Tibial artery (tissue), 4 donors: ENCODE data around the gene MT1E.

Source experiments
- DNase-seq, 2 donors: peaks; one replicate each; pipeline ENCODE4 v3.0.0-alpha.2; 2019
- H3K27ac ChIP-seq, 2 donors: fragments of 200-600 bp; sonication (generic) in 1 of 2; 1 replicate in 1 of 2; 2 replicates in 1 of 2; pipeline ENCODE4 v1.5.1; 2018 to 2019; ENCODE audit warnings: mild to moderate bottlenecking in 1 of 2
- H3K27me3 ChIP-seq, 2 donors: fragments of 200-600 bp; sonication (generic) in 1 of 2; one replicate each; pipeline versions ENCODE4 v1.5.1 to v1.6.0; 2016 to 2019
- H3K36me3 ChIP-seq, 3 donors: fragments of 200-600 bp; sonication (generic) in 2 of 3; one replicate each; pipeline ENCODE4 v1.5.1; 2016 to 2019; ENCODE audit warnings: mild to moderate bottlenecking in 2 of 3
- H3K4me1 ChIP-seq, 4 donors: fragments of 200-600 bp; sonication (generic) in 2 of 4; 1 replicate in 3 of 4; 2 replicates in 1 of 4; pipeline ENCODE4 v1.5.1; 2016 to 2019
- H3K4me3 ChIP-seq, 2 donors: fragments of 200-600 bp; sonication (generic) in 1 of 2; 1 replicate in 1 of 2; 2 replicates in 1 of 2; pipeline ENCODE4 v1.5.1; 2018 to 2019; ENCODE audit warnings: mild to moderate bottlenecking in 2 of 2
- H3K9me3 ChIP-seq, 3 donors: fragments of 200-600 bp; sonication (generic) in 1 of 3; one replicate each; pipeline ENCODE4 v1.5.1; 2016 to 2019
- CTCF ChIP-seq, 2 experiments: fragments of 200-600 bp in 1 of 2; fragments of 450-650 bp in 1 of 2; IDR thresholded peaks; one replicate each; pipeline ENCODE4 v1.5.1; 2017 to 2019; ENCODE audit warnings: antibody characterized with exemption in 2 of 2, mild to moderate bottlenecking in 1 of 2, moderate library complexity in 1 of 2
- intact Hi-C: fragments of 100-400 bp; cut with DNase I; formaldehyde crosslinking; loops from one replicate; pipeline ENCODE4 v1.15.0; 2023; ENCODE audit warnings: low total_unique reads

MT1E gene

GRCh38 chr16:56610609-56611111 is 14.9 kb upstream of the MT1E start:
- peak overlapping the region; percentile 65 to 76 for H3K4me3 ChIP-seq
- no peaks in the 10 kb centered on the region for H3K9me3 ChIP-seq
- H3K27ac ChIP-seq = peak overlapping the region; percentile 83 to 85
- DNase-seq = peak in 1 of 2 donors; percentile 25
- intact Hi-C loops = no loop called here
- peaks cover 0 to 52% (median 46%) of the 10 kb centered on the region in 4 donors for H3K4me1 ChIP-seq
- TF ChIP-seq CTCF (IDR thresholded peaks at IDR 0.05) = no peak
- H3K27me3 ChIP-seq = no peaks in the 10 kb centered on the region
- no peaks in the 10 kb centered on the region for H3K36me3 ChIP-seq

DNA sequence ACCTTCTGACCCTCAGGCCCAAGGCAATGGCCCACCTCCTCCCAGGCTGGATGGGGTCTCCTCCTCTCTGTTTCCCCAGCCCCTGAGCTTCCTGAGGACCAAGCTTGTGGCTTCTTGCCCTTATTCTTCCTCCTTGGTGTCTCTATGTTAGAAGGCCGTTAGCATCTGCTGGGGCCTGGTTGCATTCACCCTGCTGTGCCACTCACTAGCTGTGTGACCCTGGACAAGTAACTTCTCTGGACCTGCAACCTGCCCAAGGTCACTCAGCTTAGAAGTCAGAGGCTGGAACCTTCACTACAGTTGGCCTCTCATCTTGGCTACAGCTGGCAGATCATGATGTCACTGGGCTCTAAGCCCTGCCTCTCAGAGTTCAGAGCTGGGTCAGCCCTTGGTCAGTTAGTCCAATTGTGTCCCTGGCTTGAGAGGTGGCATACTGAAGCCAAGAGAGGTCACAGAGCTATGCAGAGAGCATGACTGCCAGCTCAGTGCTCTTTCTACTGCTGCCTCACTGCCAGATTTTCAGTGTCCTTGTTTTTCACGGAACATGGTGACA is 14.2 kb upstream of the MT1E start:
- DNase-seq = peak; percentile 83 to 94
- intact Hi-C loops = no loop called here
- peaks cover 0 to 45% (median 39%) of the 10 kb centered on the region in 4 donors for H3K4me1 ChIP-seq
- peak overlapping the region in 1 of 2 donors; percentile 65 for H3K4me3 ChIP-seq
- no peak for TF ChIP-seq CTCF (IDR thresholded peaks at IDR 0.05)
- no peaks in the 10 kb centered on the region for H3K27me3 ChIP-seq
- no peaks in the 10 kb centered on the region for H3K36me3 ChIP-seq
- no peaks in the 10 kb centered on the region for H3K9me3 ChIP-seq
- H3K27ac ChIP-seq = peak overlapping the region; percentile 83 to 85

GRCh38 chr16:56613706-56614105 is 11.9 kb upstream of the MT1E start:
- Histone ChIP-seq H3K4me1 (peaks cover 0 to 43% (median 32%) of the 10 kb centered on the region in 4 donors), H3K9me3 (no peaks in the 10 kb centered on the region), H3K27me3 (no peaks in the 10 kb centered on the region), H3K27ac (no peak overlapping the region), H3K36me3 (no peaks in the 10 kb centered on the region), H3K4me3 (no peak overlapping the region)
- no peak for DNase-seq
- TF ChIP-seq CTCF (IDR thresholded peaks at IDR 0.05) = no peak
- intact Hi-C loops = no loop called here

DNA sequence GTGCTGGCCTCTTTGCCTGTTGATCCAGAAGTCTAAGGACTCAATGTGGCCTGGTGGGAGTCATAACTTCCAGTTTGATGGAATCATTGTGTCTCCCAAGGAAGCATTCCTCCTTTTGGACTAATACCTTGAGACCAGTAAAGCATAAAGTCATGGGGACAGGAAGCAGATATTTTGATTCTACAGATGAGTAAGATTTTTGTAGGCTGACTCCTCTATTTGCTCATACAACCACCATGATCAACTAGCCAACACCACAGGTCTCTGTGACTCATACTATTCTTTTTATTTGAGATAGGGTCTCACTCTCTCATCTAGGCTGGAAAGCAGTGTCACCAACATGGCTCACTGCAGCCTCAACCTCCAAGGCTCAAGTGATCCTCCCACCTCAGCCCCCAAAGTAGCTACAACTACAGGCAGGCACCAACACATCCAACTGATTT is 11.0 kb upstream of the MT1E start:
- Histone ChIP-seq H3K4me3 (no peak overlapping the region), H3K36me3 (no peaks in the 10 kb centered on the region), H3K27ac (no peak overlapping the region), H3K27me3 (no peaks in the 10 kb centered on the region), H3K4me1 (peaks cover 0 to 43% (median 32%) of the 10 kb centered on the region in 4 donors), H3K9me3 (no peaks in the 10 kb centered on the region)
- intact Hi-C loops = no loop called here
- no peak for TF ChIP-seq CTCF (IDR thresholded peaks at IDR 0.05)
- no peak for DNase-seq

DNA sequence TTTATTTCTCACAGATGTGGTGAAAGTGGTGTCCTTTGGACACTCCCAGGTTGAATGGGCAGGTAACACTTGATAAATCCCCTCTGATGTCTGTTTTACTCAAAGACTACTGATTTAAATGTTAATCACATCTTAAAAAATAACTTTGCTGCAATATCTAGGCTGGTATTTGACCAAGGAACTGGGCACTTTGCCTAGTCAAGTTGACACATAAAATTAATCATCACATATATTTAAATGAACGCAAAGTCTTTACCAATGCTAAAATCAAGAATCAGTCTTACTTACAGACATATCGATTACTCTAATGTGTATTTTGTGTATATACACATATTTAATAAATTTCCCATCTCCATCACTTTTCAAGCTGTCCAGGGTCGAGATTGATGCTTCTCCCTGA is 10.2 kb upstream of the MT1E start:
- H3K36me3 ChIP-seq = no peaks in the 10 kb centered on the region
- intact Hi-C loops = no loop called here
- DNase-seq = no peak
- peaks cover 0 to 38% (median 27%) of the 10 kb centered on the region in 4 donors for H3K4me1 ChIP-seq
- no peaks in the 10 kb centered on the region for H3K27me3 ChIP-seq
- H3K9me3 ChIP-seq = no peaks in the 10 kb centered on the region
- H3K4me3 ChIP-seq = no peak overlapping the region
- no peak overlapping the region for H3K27ac ChIP-seq
- TF ChIP-seq CTCF (IDR thresholded peaks at IDR 0.05) = no peak
